IMR-90 (cell line): ENCODE measurements around the gene INKA1. TPM values are rescaled to one million over a fixed set of nuclear protein-coding genes. Genes with fewer than 3 reads are reported as not detected.
A peak's percentile ranks its signal among the peaks of the same experiment; 100 is the strongest.

Source experiments
- ATAC-seq: fragments of 200-7000 bp; cut with Tn5 transposase; 2 replicates; pipeline ENCODE4 v1.9.1; 2020; ENCODE audit warnings: low read depth, mild to moderate bottlenecking, moderate library complexity
- BruUV-seq: library from RNA; stranded (reverse); fragments of 400-500 nt; replicated peaks from 2 replicates; lab custom pipeline; 2021; lab: Mats Ljungman, UMichigan
- CTCF ChIA-PET: fragments of 300-600 bp; formaldehyde crosslinking; extraction: SDS; loops from one replicate; lab custom pipeline; 2021; ENCODE audit warnings: antibody characterized with exemption; lab: Yijun Ruan, JAX
- POLR2A ChIA-PET: fragments of 300-600 bp; sonication (Branson Sonifier 250); formaldehyde crosslinking; loops from one replicate; lab custom pipeline; 2022; ENCODE audit warnings: antibody characterized with exemption; ENCODE audit not compliant: unreplicated experiment; lab: Charles Lee
- DNase-seq: peaks from one replicate; pipeline ENCODE4 v3.0.0; 2013
- H2AFZ ChIP-seq: replicated peaks from 2 replicates; pipeline ENCODE3; 2013; ENCODE audit warnings: low read length, mild to moderate bottlenecking; ENCODE audit not compliant: poor library complexity
- H2AK5ac ChIP-seq: 2 replicates; pipeline ENCODE4 v1.6.1; 2013; ENCODE audit warnings: low read depth, low read length, inconsistent platforms
- H2AK9ac ChIP-seq: replicated peaks from 2 replicates; pipeline ENCODE3; 2013; ENCODE audit warnings: mild to moderate bottlenecking, low read depth, low read length, moderate library complexity; ENCODE audit not compliant: poor library complexity
- H2BK120ac ChIP-seq: 2 replicates; pipeline ENCODE4 v1.6.1; 2013; ENCODE audit warnings: low read depth, low read length, inconsistent platforms
- H2BK15ac ChIP-seq: 3 replicates; pipeline ENCODE4 v1.6.1; 2013; ENCODE audit warnings: low read depth, low read length, inconsistent platforms
- H2BK20ac ChIP-seq: 2 replicates; pipeline ENCODE4 v1.6.1; 2013; ENCODE audit warnings: low read depth, mild to moderate bottlenecking, inconsistent platforms, low read length, moderate library complexity
- H2BK5ac ChIP-seq: 2 replicates; pipeline ENCODE4 v1.6.1; 2013; ENCODE audit warnings: mild to moderate bottlenecking, low read depth, low read length, inconsistent platforms; ENCODE audit not compliant: poor library complexity, severe bottlenecking
- H3K14ac ChIP-seq: replicated peaks from 2 replicates; pipeline ENCODE4 v1.6.1; 2013; ENCODE audit warnings: low read depth, low read length, inconsistent platforms
- H3K18ac ChIP-seq: 2 replicates; pipeline ENCODE4 v1.6.1; 2013; ENCODE audit warnings: low read depth, low read length, control low read depth
- H3K23ac ChIP-seq: 2 replicates; pipeline ENCODE4 v1.6.1; 2013; ENCODE audit warnings: low read depth, low read length, inconsistent platforms
- H3K27ac ChIP-seq: 2 replicates; pipeline ENCODE4 v1.5.1; 2013; ENCODE audit warnings: mild to moderate bottlenecking, control low read depth, low read length; ENCODE audit not compliant: insufficient read depth
- H3K27me3 ChIP-seq: 2 replicates; pipeline ENCODE4 v1.6.1; 2013; ENCODE audit warnings: low read length; ENCODE audit not compliant: control insufficient read depth, insufficient read depth
- H3K36me3 ChIP-seq: 2 replicates; pipeline ENCODE4 v1.6.1; 2013; ENCODE audit warnings: low read length, mixed read lengths; ENCODE audit not compliant: control insufficient read depth, insufficient read depth
- H3K4ac ChIP-seq: 2 replicates; pipeline ENCODE4 v1.6.1; 2013; ENCODE audit warnings: low read depth, low read length, inconsistent platforms
- H3K4me1 ChIP-seq: 2 replicates; pipeline ENCODE4 v1.6.1; 2013; ENCODE audit warnings: low read length, mixed read lengths; ENCODE audit not compliant: control insufficient read depth, insufficient read depth
- H3K4me2 ChIP-seq: 2 replicates; pipeline ENCODE4 v1.6.1; 2013; ENCODE audit warnings: low read depth, mild to moderate bottlenecking, control low read depth, low read length, moderate library complexity
- H3K4me3 ChIP-seq: 2 replicates; pipeline ENCODE4 v1.5.1; 2013; ENCODE audit warnings: low read depth, mild to moderate bottlenecking, control low read depth, low read length, moderate library complexity; ENCODE audit not compliant: insufficient read depth
- H3K56ac ChIP-seq: 2 replicates; pipeline ENCODE4 v1.6.1; 2013; ENCODE audit warnings: low read length, inconsistent platforms; ENCODE audit not compliant: insufficient read depth; ENCODE audit errors: extremely low read depth
- H3K79me1 ChIP-seq, 2 experiments: 2 replicates each; pipeline ENCODE4 v1.6.1; 2013; ENCODE audit warnings: low read length in 2 of 2, inconsistent platforms in 1 of 2, low read depth in 1 of 2
- H3K9ac ChIP-seq: 2 replicates; pipeline ENCODE4 v1.6.1; 2013; ENCODE audit warnings: low read depth, low read length, control low read depth
- H3K9me1 ChIP-seq: 2 replicates; pipeline ENCODE4 v1.6.1; 2013; ENCODE audit warnings: low read length, inconsistent platforms; ENCODE audit not compliant: insufficient read depth
- H3K9me3 ChIP-seq: 2 replicates; pipeline ENCODE4 v1.6.1; 2013; ENCODE audit warnings: low read length; ENCODE audit not compliant: control insufficient read depth, insufficient read depth
- H4K20me1 ChIP-seq: 2 replicates; pipeline ENCODE4 v1.6.1; 2013; ENCODE audit warnings: low read length, inconsistent platforms; ENCODE audit not compliant: insufficient read depth
- H4K5ac ChIP-seq: 2 replicates; pipeline ENCODE4 v1.6.1; 2013; ENCODE audit warnings: mild to moderate bottlenecking, low read depth, low read length, control low read depth
- H4K8ac ChIP-seq, 2 experiments: 2 replicates each; pipeline ENCODE4 v1.6.1; 2013; ENCODE audit warnings: low read depth in 2 of 2, low read length in 2 of 2, control low read depth in 1 of 2, inconsistent platforms in 1 of 2
- H4K91ac ChIP-seq: 2 replicates; pipeline ENCODE4 v1.6.1; 2013; ENCODE audit warnings: low read depth, low read length, inconsistent platforms; ENCODE audit not compliant: insufficient read depth
- BHLHE40 ChIP-seq: fragments of 150-350 bp; IDR thresholded peaks from 2 replicates; pipeline ENCODE4 v1.6.1; 2016; ENCODE audit warnings: mild to moderate bottlenecking, low read depth, low read length
- CEBPB ChIP-seq: IDR thresholded peaks from 2 replicates; pipeline ENCODE4 v1.6.1; 2012; ENCODE audit warnings: low read depth, low read length, improper control_type of control experiment
- CHD1 ChIP-seq: IDR thresholded peaks from 2 replicates; pipeline ENCODE4 v1.6.1; 2012; ENCODE audit warnings: low read depth, low read length, improper control_type of control experiment
- CTCF ChIP-seq: conservative IDR thresholded peaks from 2 replicates; pipeline ENCODE4 v1.5.1; 2012; ENCODE audit warnings: mild to moderate bottlenecking, low read depth, low read length, improper control_type of control experiment
- ELK1 ChIP-seq: fragments of 150-350 bp; IDR thresholded peaks from 2 replicates; pipeline ENCODE4 v1.6.1; 2016; ENCODE audit warnings: low read depth, mild to moderate bottlenecking, low read length, moderate library complexity, borderline replicate concordance
- FOS ChIP-seq: fragments of 150-350 bp; IDR thresholded peaks from 2 replicates; pipeline ENCODE4 v1.6.1; 2016; ENCODE audit warnings: low read depth, low read length
- MXI1 ChIP-seq: IDR thresholded peaks from 2 replicates; pipeline ENCODE4 v1.6.1; 2012; ENCODE audit warnings: low read depth, mild to moderate bottlenecking, low read length, moderate library complexity, borderline replicate concordance
- POLR2A ChIP-seq: IDR thresholded peaks from 2 replicates; pipeline ENCODE4 v1.6.1; 2012; ENCODE audit warnings: mild to moderate bottlenecking, low read depth, low read length
- RAD21 ChIP-seq: IDR thresholded peaks from 2 replicates; pipeline ENCODE4 v1.6.1; 2012; ENCODE audit warnings: low read length, improper control_type of control experiment
- RCOR1 ChIP-seq: IDR thresholded peaks from 2 replicates; pipeline ENCODE4 v1.6.1; 2012; ENCODE audit warnings: mild to moderate bottlenecking, low read length, improper control_type of control experiment; ENCODE audit not compliant: insufficient replicate concordance
- RFX5 ChIP-seq: IDR thresholded peaks from 2 replicates; pipeline ENCODE4 v1.8.0; 2012; ENCODE audit warnings: low read depth, mild to moderate bottlenecking, low read length, moderate library complexity
- SMC3 ChIP-seq: fragments of 150-350 bp; IDR thresholded peaks from 2 replicates; pipeline ENCODE4 v1.6.1; 2016; ENCODE audit warnings: low read depth, mild to moderate bottlenecking, antibody characterized with exemption, low read length, moderate library complexity
- USF2 ChIP-seq: fragments of 150-350 bp; IDR thresholded peaks from 2 replicates; pipeline ENCODE4 v1.6.1; 2017; ENCODE audit warnings: mild to moderate bottlenecking, antibody characterized with exemption, low read length, low read depth
- WGBS, 2 experiments: methylation state at CpG; one replicate each; pipeline versions ENCODE4 v1.1.5 to v1.1.7; 2013; ENCODE audit warnings: missing lambda C conversion rate in 2 of 2; ENCODE audit not compliant: insufficient read length in 1 of 2; ENCODE audit errors: extremely low coverage in 2 of 2; 5-methylcytosine and 5-hydroxymethylcytosine counted together
- dilution Hi-C: fragments of 300-500 bp; cut with HindIII; formaldehyde crosslinking; loops from one replicate; pipeline ENCODE4 v1.14.3; 2018; ENCODE audit warnings: low sequenced_read_pairs; ENCODE audit not compliant: unreplicated experiment
- in situ Hi-C: fragments of 300-500 bp; cut with MboI; formaldehyde crosslinking; loops from 3 replicates; pipeline ENCODE4 v1.14.3; 2019; ENCODE audit warnings: low sequenced_read_pairs, inconsistent platforms, mixed read lengths
- intact Hi-C: fragments of 100-400 bp; cut with micrococcal nuclease; formaldehyde crosslinking; loops from 2 replicates; pipeline ENCODE4 v1.10.0; 2022
- polyA plus RNA-seq, 3 experiments: library from polyadenylated mRNA; depleted of rRNA; stranded (reverse); fragments of >200 nt; gene quantifications; 2 replicates each; pipeline ENCODE4 v1.2.3, GENCODE V29; 2012; ENCODE audit warnings: low replicate concordance in 1 of 3
- total RNA-seq: library from RNA; depleted of rRNA; stranded (reverse); fragments of >200 nt; gene quantifications from 2 replicates; pipeline ENCODE4 v1.2.3, GENCODE V29; 2012

The INKA1 gene
- total and polyA plus RNA-seq, 2 of the 4 experiments (the other 2 are of a cell fraction), result 2.3 to 4.5 TPM

- no peak for TF ChIP-seq FOS
Measured at GRCh38 chr3:49839193-49839809, 36.2 kb downstream of the INKA1 start (continued).

- 43% methylated on average over 1 of the region's 2 CpGs; no CpG with 5 or more reads in 1 of the 2 experiments for WGBS, 2 experiments
- intact Hi-C loops, result loop anchor here (5.0 kb wide), 1 partner anchor 67 kb away; no protein-coding TSS in a partner anchor
- H3K27me3 ChIP-seq, result no peaks in the 10 kb centered on the region
- no peak overlapping the region for H4K8ac ChIP-seq
- H4K91ac ChIP-seq, result no peak overlapping the region
- no peak overlapping the region for H4K5ac ChIP-seq
- peaks cover 3% of the 10 kb centered on the region for H3K36me3 ChIP-seq
- no peak overlapping the region for H3K18ac ChIP-seq
- CTCF ChIA-PET, result interaction anchor here (1.8 to 4.4 kb wide), 4 partner anchors 17 to 138 kb away, joined by 9 to 33 read pairs (median 12); partner anchors contain the start of genes AMIGO3 and INKA1
- no peak overlapping the region for H2BK120ac ChIP-seq
- no peak overlapping the region for H2BK20ac ChIP-seq
- dilution Hi-C loops, result no loop called here
- H3K9ac ChIP-seq, result no peak overlapping the region
- H3K14ac ChIP-seq, result no peak overlapping the region
- no TSS peak for BruUV-seq
- DNase-seq (no peak), ATAC-seq (no peak)
- no peak overlapping the region for H3K4ac ChIP-seq
- H2BK5ac ChIP-seq, result no peak overlapping the region
- H3K27ac ChIP-seq, result no peak overlapping the region
- H3K79me1 ChIP-seq, result no peaks in the 10 kb centered on the region
- in situ Hi-C loops, result loop anchor here (5.0 kb wide), 1 partner anchor 138 kb away; no protein-coding TSS in a partner anchor
- H4K20me1 ChIP-seq, result no peaks in the 10 kb centered on the region
- POLR2A ChIA-PET, result no interaction called here
- no peak overlapping the region for H3K23ac ChIP-seq
- peak overlapping the region; percentile 2 for H2AFZ ChIP-seq
- H3K9me1 ChIP-seq, result peaks cover 3% of the 10 kb centered on the region; the same call in 1 of the 2 replicates
- H2BK15ac ChIP-seq, result no peak overlapping the region
- H2AK5ac ChIP-seq, result no peak overlapping the region
- no peak overlapping the region for H3K56ac ChIP-seq
- H3K4me2 ChIP-seq, result no peak overlapping the region
- H3K9me3 ChIP-seq, result no peaks in the 10 kb centered on the region
- no peak overlapping the region for H3K4me3 ChIP-seq
- no peak overlapping the region for H2AK9ac ChIP-seq
- no peaks in the 10 kb centered on the region; the same call in 1 of the 2 replicates for H3K4me1 ChIP-seq
- no peak for TF ChIP-seq CEBPB
- no peak for TF ChIP-seq CTCF
- no peak for TF ChIP-seq BHLHE40
- TF ChIP-seq MXI1, result no peak
- TF ChIP-seq RAD21, result no peak
- no peak for TF ChIP-seq CHD1
- TF ChIP-seq RFX5, result no peak
- TF ChIP-seq POLR2A, result no peak
- TF ChIP-seq SMC3, result no peak
- no peak for TF ChIP-seq USF2
- no peak for TF ChIP-seq FOS
- no peak for TF ChIP-seq RCOR1
- TF ChIP-seq ELK1, result no peak
Measured at GRCh38 chr3:49840388-49840787, 37.3 kb downstream of the INKA1 start.
